HepG2 (cell line): ENCODE results near the gene MAPK8IP1. TPM values are rescaled to one million over a fixed set of nuclear protein-coding genes. Genes with fewer than 3 reads are reported as not detected.

Experiments used
- BRCA1 ChIP-seq: sonication (generic); formaldehyde crosslinking; IDR thresholded peaks from 2 replicates; pipeline ENCODE4 v1.4.0; 2020; ENCODE audit warnings: missing genetic modification reagents
- CEBPG ChIP-seq: IDR thresholded peaks from 2 replicates; pipeline ENCODE4 v1.6.1; 2016
- CHD4 ChIP-seq: fragments of 200-600 bp; sonication (generic); IDR thresholded peaks from 2 replicates; pipeline ENCODE4 v1.7.0; 2017; ENCODE audit warnings: mild to moderate bottlenecking, low read length, borderline replicate concordance
- HOXA7 ChIP-seq: sonication (generic); formaldehyde crosslinking; IDR thresholded peaks from 2 replicates; pipeline ENCODE4 v1.8.1; 2022; ENCODE audit warnings: mild to moderate bottlenecking, missing genetic modification reagents, moderate library complexity
- IRX3 ChIP-seq: sonication (generic); formaldehyde crosslinking; IDR thresholded peaks from 2 replicates; pipeline ENCODE4 v1.8.1; 2023; ENCODE audit warnings: mild to moderate bottlenecking, low read depth, missing genetic modification reagents, borderline replicate concordance
- KDM4B ChIP-seq: sonication (generic); formaldehyde crosslinking; IDR thresholded peaks from 2 replicates; pipeline ENCODE4 v1.4.0; 2020; ENCODE audit warnings: missing genetic modification reagents
- KMT2B ChIP-seq: IDR thresholded peaks from 2 replicates; pipeline ENCODE4 v1.6.1; 2016; ENCODE audit warnings: missing genetic modification reagents, missing compliant biosample characterization
- MXI1 ChIP-seq: IDR thresholded peaks from 3 replicates; pipeline ENCODE4 v1.6.1; 2012; ENCODE audit warnings: low read depth, low read length, inconsistent platforms, borderline replicate concordance
- MYC ChIP-seq: sonication (generic); formaldehyde crosslinking; IDR thresholded peaks from 2 replicates; pipeline ENCODE4 v1.9.0; 2021; ENCODE audit warnings: missing genetic modification reagents, borderline replicate concordance
- NFRKB ChIP-seq: fragments of 450-650 bp; IDR thresholded peaks from 2 replicates; pipeline ENCODE4 v1.6.1; 2017
- PAF1 ChIP-seq: IDR thresholded peaks from 2 replicates; pipeline ENCODE4 v1.6.1; 2016; ENCODE audit warnings: missing genetic modification reagents, missing compliant biosample characterization
- RAD21 ChIP-seq: fragments of 450-650 bp; formaldehyde crosslinking; IDR thresholded peaks from 2 replicates; pipeline ENCODE4 v1.5.0; 2020; ENCODE audit warnings: mild to moderate bottlenecking
- SOX13 ChIP-seq, 3 experiments: fragments of 450-650 bp in 1 of 3; sonication (generic) in 1 of 3; formaldehyde crosslinking in 1 of 3; IDR thresholded peaks in 2 of 3; conservative IDR thresholded peaks in 1 of 3; 2 replicates each; pipeline versions ENCODE4 v1.5.0 to v1.6.1; 2016 to 2020; ENCODE audit warnings: antibody characterized with exemption in 1 of 3, mild to moderate bottlenecking in 1 of 3, missing compliant biosample characterization in 1 of 3, missing genetic modification reagents in 1 of 3, moderate library complexity in 1 of 3
- ZNF20 ChIP-seq: sonication (generic); formaldehyde crosslinking; IDR thresholded peaks from 2 replicates; pipeline ENCODE4 v1.4.0; 2020; ENCODE audit warnings: mild to moderate bottlenecking, moderate library complexity, missing genetic modification reagents
- ZNF205 ChIP-seq: IDR thresholded peaks from 2 replicates; pipeline ENCODE4 v1.6.1; 2018; ENCODE audit warnings: missing biosample characterization, missing genetic modification reagents
- ZNF274 ChIP-seq: sonication (generic); formaldehyde crosslinking; IDR thresholded peaks from 2 replicates; pipeline ENCODE4 v1.5.1; 2020; ENCODE audit warnings: mild to moderate bottlenecking, missing genetic modification reagents
- ZNF333 ChIP-seq: sonication (generic); formaldehyde crosslinking; IDR thresholded peaks from 2 replicates; pipeline ENCODE4 v1.4.0; 2020; ENCODE audit warnings: mild to moderate bottlenecking, missing genetic modification reagents, borderline replicate concordance
- ZNF430 ChIP-seq: sonication (generic); formaldehyde crosslinking; IDR thresholded peaks from 2 replicates; pipeline ENCODE4 v1.9.0; 2021; ENCODE audit warnings: mild to moderate bottlenecking, missing genetic modification reagents
- ZNF484 ChIP-seq: sonication (generic); formaldehyde crosslinking; IDR thresholded peaks from 2 replicates; pipeline ENCODE4 v1.5.1; 2020; ENCODE audit warnings: mild to moderate bottlenecking, low read depth, missing genetic modification reagents, borderline replicate concordance
- ZNF501 ChIP-seq: sonication (generic); formaldehyde crosslinking; IDR thresholded peaks from 2 replicates; pipeline ENCODE4 v1.5.1; 2020; ENCODE audit warnings: mild to moderate bottlenecking, moderate library complexity, missing genetic modification reagents
- ZNF564 ChIP-seq: sonication (generic); formaldehyde crosslinking; IDR thresholded peaks from 2 replicates; pipeline ENCODE4 v1.8.1; 2023; ENCODE audit warnings: mild to moderate bottlenecking, missing genetic modification reagents
- polyA plus RNA-seq, 8 experiments: library from polyadenylated mRNA; depleted of rRNA in 3 of 8; stranded (reverse) in 7 of 8; unstranded in 1 of 8; fragments of >200 nt; fragmentation: Illumina TruSeq in 4 of 8; extraction: Trizol in 4 of 8; gene quantifications; 2 replicates each; pipeline versions ENCODE4 v1.2.1 to v1.2.3, GENCODE V29; 2011 to 2016; ENCODE audit warnings: low read depth in 4 of 8, missing spikeins in 1 of 8, mixed read lengths in 1 of 8; ENCODE audit not compliant: insufficient read depth in 1 of 8
- total RNA-seq, 5 experiments: library from RNA; depleted of rRNA; stranded (reverse); fragments of >200 nt; fragmentation: Illumina TruSeq; extraction: Trizol; gene quantifications; 2 replicates each; pipeline ENCODE4 v1.2.3, GENCODE V29; 2016; ENCODE audit warnings: low read depth in 1 of 5
- TF ChIP-seq, protein P1 (sequence below): sonication (generic); formaldehyde crosslinking; IDR thresholded peaks from 2 replicates; pipeline ENCODE4 v1.9.0; 2021; ENCODE audit warnings: missing genetic modification reagents, mild to moderate bottlenecking, borderline replicate concordance
- TF ChIP-seq, protein P2 (sequence below): sonication (generic); formaldehyde crosslinking; IDR thresholded peaks from 2 replicates; pipeline ENCODE4 v1.9.0; 2021; ENCODE audit warnings: missing genetic modification reagents, borderline replicate concordance
- TF ChIP-seq, protein P3 (sequence below): sonication (generic); formaldehyde crosslinking; IDR thresholded peaks from 2 replicates; pipeline ENCODE4 v1.8.0; 2022; ENCODE audit warnings: mild to moderate bottlenecking, missing genetic modification reagents
- TF ChIP-seq, protein P4 (sequence below): sonication (generic); formaldehyde crosslinking; IDR thresholded peaks from 2 replicates; pipeline ENCODE4 v1.4.0; 2020; ENCODE audit warnings: mild to moderate bottlenecking, missing genetic modification reagents

Gene MAPK8IP1
- total and polyA plus RNA-seq, 2 of the 13 experiments (the other 11 are each of a cell fraction or from before 2014, with no cell fraction given), result 2.2 to 4.2 TPM

DNA sequence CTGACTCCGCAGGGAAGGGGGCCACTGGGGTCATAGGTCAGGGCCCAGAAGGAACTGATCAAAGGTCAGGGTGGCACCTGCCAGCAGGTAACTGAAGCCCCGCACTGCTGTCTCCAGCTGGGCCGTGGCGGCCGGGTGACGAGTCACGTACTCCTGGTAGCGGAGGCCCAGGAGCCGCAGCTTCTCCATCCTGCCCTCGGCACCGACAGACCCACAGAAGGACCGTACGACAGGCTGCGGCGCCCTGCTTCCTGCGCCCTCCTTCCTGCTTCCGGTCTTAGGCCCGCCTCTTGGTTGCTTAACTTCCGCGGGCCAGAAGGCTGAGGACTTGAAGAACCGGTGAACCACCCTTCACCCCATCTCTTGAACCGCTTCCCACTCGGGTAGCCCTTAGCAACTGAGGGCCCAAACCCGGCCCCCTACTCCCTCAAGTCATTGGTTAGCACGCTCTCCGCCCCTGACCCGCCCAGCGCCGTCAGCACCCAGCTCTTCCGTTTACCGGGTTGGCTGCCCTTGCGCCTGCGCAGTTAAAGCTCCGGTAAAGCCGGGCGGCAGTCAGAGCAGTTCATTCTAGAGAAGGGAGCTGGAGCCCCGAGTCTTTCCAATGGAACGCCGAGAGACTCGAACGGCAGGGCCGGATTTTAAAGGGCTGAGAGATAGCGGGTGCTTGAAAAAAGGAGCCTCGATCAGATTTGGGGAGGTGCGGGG lies 32.3 kb downstream of the MAPK8IP1 start, which contains the start of gene PEX16 (continued):
- TF ChIP-seq, protein P1, sequence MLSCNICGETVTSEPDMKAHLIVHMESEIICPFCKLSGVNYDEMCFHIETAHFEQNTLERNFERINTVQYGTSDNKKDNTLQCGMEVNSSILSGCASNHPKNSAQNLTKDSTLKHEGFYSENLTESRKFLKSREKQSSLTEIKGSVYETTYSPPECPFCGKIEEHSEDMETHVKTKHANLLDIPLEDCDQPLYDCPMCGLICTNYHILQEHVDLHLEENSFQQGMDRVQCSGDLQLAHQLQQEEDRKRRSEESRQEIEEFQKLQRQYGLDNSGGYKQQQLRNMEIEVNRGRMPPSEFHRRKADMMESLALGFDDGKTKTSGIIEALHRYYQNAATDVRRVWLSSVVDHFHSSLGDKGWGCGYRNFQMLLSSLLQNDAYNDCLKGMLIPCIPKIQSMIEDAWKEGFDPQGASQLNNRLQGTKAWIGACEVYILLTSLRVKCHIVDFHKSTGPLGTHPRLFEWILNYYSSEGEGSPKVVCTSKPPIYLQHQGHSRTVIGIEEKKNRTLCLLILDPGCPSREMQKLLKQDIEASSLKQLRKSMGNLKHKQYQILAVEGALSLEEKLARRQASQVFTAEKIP (CRISPR knock-in tag), result no peak
- TF ChIP-seq ZNF430 (no peak), ZNF484 (CRISPR knock-in tag) (no peak), SOX13 (IDR thresholded peaks at IDR 0.05) (no peak), SOX13 (CRISPR knock-in tag; conservative IDR thresholded peaks at IDR 0.05 in 1 of 2, IDR thresholded peaks at IDR 0.05 in 1 of 2) (no peak), CHD4 (no peak), BRCA1 (no peak), KDM4B (no peak), ZNF205 (CRISPR knock-in tag) (0 out of 2 replicates have a peak, but pooled peaks have one; percentile 19), HOXA7 (no peak), ZNF501 (CRISPR knock-in tag) (peak; percentile 88), RAD21 (CRISPR knock-in tag) (peak; percentile 44), MXI1 (no peak; the same call in 2 of the 3 replicates), MYC (CRISPR knock-in tag) (0 out of 2 replicates have a peak, but pooled peaks have one; percentile 20), NFRKB (no peak), ZNF274 (CRISPR knock-in tag) (no peak), PAF1 (CRISPR knock-in tag) (no peak), CEBPG (CRISPR knock-in tag) (peak; percentile 99), KMT2B (peak; percentile 65; the same call in 1 of the 2 replicates), ZNF333 (CRISPR knock-in tag) (no peak), IRX3 (CRISPR knock-in tag) (0 out of 2 replicates have a peak, but pooled peaks have one; percentile 51), ZNF564 (no peak), ZNF20 (CRISPR knock-in tag) (no peak)
- TF ChIP-seq, protein P2, sequence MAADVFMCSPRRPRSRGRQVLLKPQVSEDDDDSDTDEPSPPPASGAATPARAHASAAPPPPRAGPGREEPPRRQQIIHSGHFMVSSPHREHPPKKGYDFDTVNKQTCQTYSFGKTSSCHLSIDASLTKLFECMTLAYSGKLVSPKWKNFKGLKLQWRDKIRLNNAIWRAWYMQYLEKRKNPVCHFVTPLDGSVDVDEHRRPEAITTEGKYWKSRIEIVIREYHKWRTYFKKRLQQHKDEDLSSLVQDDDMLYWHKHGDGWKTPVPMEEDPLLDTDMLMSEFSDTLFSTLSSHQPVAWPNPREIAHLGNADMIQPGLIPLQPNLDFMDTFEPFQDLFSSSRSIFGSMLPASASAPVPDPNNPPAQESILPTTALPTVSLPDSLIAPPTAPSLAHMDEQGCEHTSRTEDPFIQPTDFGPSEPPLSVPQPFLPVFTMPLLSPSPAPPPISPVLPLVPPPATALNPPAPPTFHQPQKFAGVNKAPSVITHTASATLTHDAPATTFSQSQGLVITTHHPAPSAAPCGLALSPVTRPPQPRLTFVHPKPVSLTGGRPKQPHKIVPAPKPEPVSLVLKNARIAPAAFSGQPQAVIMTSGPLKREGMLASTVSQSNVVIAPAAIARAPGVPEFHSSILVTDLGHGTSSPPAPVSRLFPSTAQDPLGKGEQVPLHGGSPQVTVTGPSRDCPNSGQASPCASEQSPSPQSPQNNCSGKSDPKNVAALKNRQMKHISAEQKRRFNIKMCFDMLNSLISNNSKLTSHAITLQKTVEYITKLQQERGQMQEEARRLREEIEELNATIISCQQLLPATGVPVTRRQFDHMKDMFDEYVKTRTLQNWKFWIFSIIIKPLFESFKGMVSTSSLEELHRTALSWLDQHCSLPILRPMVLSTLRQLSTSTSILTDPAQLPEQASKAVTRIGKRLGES (CRISPR knock-in tag), result no peak
- TF ChIP-seq, protein P3, sequence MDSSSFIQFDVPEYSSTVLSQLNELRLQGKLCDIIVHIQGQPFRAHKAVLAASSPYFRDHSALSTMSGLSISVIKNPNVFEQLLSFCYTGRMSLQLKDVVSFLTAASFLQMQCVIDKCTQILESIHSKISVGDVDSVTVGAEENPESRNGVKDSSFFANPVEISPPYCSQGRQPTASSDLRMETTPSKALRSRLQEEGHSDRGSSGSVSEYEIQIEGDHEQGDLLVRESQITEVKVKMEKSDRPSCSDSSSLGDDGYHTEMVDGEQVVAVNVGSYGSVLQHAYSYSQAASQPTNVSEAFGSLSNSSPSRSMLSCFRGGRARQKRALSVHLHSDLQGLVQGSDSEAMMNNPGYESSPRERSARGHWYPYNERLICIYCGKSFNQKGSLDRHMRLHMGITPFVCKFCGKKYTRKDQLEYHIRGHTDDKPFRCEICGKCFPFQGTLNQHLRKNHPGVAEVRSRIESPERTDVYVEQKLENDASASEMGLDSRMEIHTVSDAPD (CRISPR knock-in tag), result no peak
- TF ChIP-seq, protein P4, sequence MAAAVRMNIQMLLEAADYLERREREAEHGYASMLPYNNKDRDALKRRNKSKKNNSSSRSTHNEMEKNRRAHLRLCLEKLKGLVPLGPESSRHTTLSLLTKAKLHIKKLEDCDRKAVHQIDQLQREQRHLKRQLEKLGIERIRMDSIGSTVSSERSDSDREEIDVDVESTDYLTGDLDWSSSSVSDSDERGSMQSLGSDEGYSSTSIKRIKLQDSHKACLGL (CRISPR knock-in tag), result no peak; the same call in 1 of the 2 replicates
